ELR (cell line): ENCODE results near the gene DOCK1.

ENCODE experiments used
- DNase-seq: peaks from one replicate; pipeline ENCODE4 v3.0.0-alpha.2; 2015; ENCODE audit warnings: low read depth

Gene DOCK1

GRCh38 chr10:127399668-127400067, 494.4 kb downstream of the DOCK1 start:
- DNase-seq: no peak

GRCh38 chr10:127400216-127400615, 495.0 kb downstream of the DOCK1 start:
- no peak for DNase-seq

- no peak for DNase-seq
Observed at GRCh38 chr10:127402596-127403409, 497.6 kb downstream of the DOCK1 start.

- peak; percentile 70 for DNase-seq
Observed at GRCh38 chr10:127405221-127405620, 500.0 kb downstream of the DOCK1 start.

- no peak for DNase-seq
Observed at GRCh38 chr10:127406018-127406550, 500.9 kb downstream of the DOCK1 start.

- DNase-seq: no peak
Observed at GRCh38 chr10:127407551-127407950, 502.3 kb downstream of the DOCK1 start.

- DNase-seq: no peak
Observed at GRCh38 chr10:127408112-127408710, 503.0 kb downstream of the DOCK1 start.

- no peak for DNase-seq
Observed at GRCh38 chr10:127408733-127409132, 503.5 kb downstream of the DOCK1 start.

- no peak for DNase-seq
Observed at GRCh38 chr10:127410030-127410429, 504.8 kb downstream of the DOCK1 start.

GRCh38 chr10:127411062-127411461, 505.8 kb downstream of the DOCK1 start:
- DNase-seq: no peak

- DNase-seq: no peak
Observed at GRCh38 chr10:127413326-127413725, 508.1 kb downstream of the DOCK1 start.

GRCh38 chr10:127414024-127414423, 508.8 kb downstream of the DOCK1 start:
- DNase-seq: no peak

GRCh38 chr10:127415116-127415515, 509.9 kb downstream of the DOCK1 start:
- no peak for DNase-seq

- DNase-seq: no peak
Observed at GRCh38 chr10:127415901-127416581, 510.8 kb downstream of the DOCK1 start.

- no peak for DNase-seq
Observed at GRCh38 chr10:127417031-127417430, 511.8 kb downstream of the DOCK1 start.

- DNase-seq: no peak
Observed at GRCh38 chr10:127417686-127418401, 512.6 kb downstream of the DOCK1 start.

GRCh38 chr10:127418536-127419168, 513.4 kb downstream of the DOCK1 start:
- DNase-seq: no peak

GRCh38 chr10:127420138-127420684, 515.0 kb downstream of the DOCK1 start:
- DNase-seq: no peak

- no peak for DNase-seq
Observed at GRCh38 chr10:127423218-127423915, 518.1 kb downstream of the DOCK1 start.

- peak; percentile 9 for DNase-seq
Observed at GRCh38 chr10:127424594-127425264, 519.5 kb downstream of the DOCK1 start.
